AG04450 (cell line): ENCODE measurements around the gene POU2AF1. TPM values are rescaled to one million over a fixed set of nuclear protein-coding genes. Genes with fewer than 3 reads are reported as not detected.
"Not testable (repeated sequence)": the region's sequence is repeated elsewhere in the genome, so short reads cannot be mapped to it uniquely, and the experiment has no call there.

ENCODE experiments used
- CTCF ChIA-PET: fragments of 300-600, 350-600 bp; formaldehyde crosslinking; extraction: SDS; loops from one replicate; lab custom pipeline; 2022; ENCODE audit warnings: antibody characterized with exemption, inconsistent platforms; lab: Charles Lee
- POLR2A ChIA-PET: fragments of 350-600 bp; formaldehyde crosslinking; extraction: SDS; loops from one replicate; lab custom pipeline; 2021; ENCODE audit warnings: antibody characterized with exemption, inconsistent platforms; lab: Yijun Ruan, JAX
- DNase-seq: peaks from one replicate; pipeline ENCODE4 v3.0.0-alpha.2; 2011; ENCODE audit warnings: low read depth, low spot score
- H3K27ac ChIP-seq: one replicate; pipeline ENCODE4 v1.5.1; 2012; ENCODE audit warnings: low read depth, low read length, control low read depth
- H3K27me3 ChIP-seq: one replicate; pipeline ENCODE4 v1.6.0; 2012; ENCODE audit warnings: low read length; ENCODE audit not compliant: control insufficient read depth, insufficient read depth
- H3K4me3 ChIP-seq: 2 replicates; pipeline ENCODE4 v1.5.1; 2011; ENCODE audit warnings: mild to moderate bottlenecking, low read depth, low read length, control low read depth
- H3K9me3 ChIP-seq: 2 replicates; pipeline ENCODE4 v1.5.1; 2012; ENCODE audit warnings: low read length; ENCODE audit not compliant: control insufficient read depth, insufficient read depth
- polyA plus RNA-seq: library from polyadenylated mRNA; depleted of rRNA; stranded (reverse); fragments of >200 nt; gene quantifications from 2 replicates; pipeline ENCODE4 v1.2.3, GENCODE V29; 2011
- TF ChIP-seq, protein P1 (sequence below): IDR thresholded peaks from 2 replicates; pipeline ENCODE4 v1.5.1; 2011; ENCODE audit warnings: low read depth, low read length, control low read depth, inconsistent platforms

The POU2AF1 gene
- polyA plus RNA-seq, 1 experiment = not detected

DNA sequence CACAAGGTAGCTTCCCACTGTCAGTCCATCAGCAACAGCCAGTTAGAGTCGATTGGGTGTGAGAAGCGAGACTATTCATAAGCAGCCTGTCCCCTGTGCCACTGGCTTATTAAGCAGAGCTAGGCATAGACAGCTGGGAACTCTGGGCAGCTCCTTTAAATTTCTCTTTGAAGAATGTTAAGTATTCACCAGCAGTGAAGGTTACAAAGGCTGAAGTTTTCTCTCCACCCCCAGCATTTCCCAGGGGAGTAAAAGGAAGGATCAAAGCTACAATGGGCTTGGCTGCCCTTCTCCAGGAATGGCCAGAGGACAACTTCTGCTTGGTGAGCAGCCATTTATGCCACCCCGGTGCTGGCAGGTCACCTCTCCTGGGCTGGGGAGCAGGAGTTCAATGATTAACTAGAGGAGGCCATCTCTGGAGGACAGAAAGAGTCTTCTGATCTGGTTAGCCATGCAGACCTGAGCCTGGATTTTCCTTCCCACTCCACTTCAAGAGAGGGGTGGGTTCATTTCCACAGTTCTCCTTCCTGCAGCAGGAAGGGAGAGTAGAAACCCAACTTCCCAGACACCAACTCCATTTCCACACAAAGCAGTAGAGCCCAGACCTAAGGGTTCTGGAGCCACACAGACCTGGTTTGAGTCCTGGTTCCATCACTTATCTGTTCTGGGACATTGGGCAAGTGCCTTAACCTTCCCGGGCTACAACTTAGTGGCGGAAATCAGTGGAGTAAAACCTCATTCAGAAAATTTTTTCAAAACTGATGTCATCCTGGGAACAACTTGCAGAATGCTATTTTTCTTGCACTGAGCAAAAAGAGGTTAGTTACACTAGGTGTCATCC, 58.1 kb downstream of the POU2AF1 start:
- CTCF ChIA-PET = interaction anchor here (0.6 kb wide), 1 partner anchor 108 kb away, joined by 3 read pairs; no protein-coding TSS in a partner anchor

DNA sequence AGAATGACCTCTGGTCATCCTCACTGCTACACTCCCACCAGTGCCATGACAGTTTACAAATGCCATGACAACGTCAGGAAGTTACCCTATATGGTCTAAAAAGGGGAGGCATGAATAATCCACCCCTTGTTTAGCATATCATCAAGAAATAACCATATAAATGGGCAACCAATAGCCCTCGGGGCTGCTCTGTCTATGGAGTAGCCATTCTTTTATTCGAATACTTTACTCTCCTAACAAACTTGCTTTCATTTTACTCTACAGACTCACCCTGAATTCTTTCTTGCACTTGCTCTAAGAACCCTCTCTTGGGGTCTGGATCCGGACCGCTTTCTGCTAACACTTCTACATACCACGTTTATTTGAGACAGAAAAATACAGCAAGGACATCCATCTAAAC, 58.9 kb downstream of the POU2AF1 start:
- H3K27ac ChIP-seq, H3K4me3 ChIP-seq, H3K9me3 ChIP-seq, CTCF ChIA-PET, POLR2A ChIA-PET, DNase-seq: not testable (repeated sequence)
- peaks cover 17% of the 10 kb centered on the region for H3K27me3 ChIP-seq

More for the DNA sequence above, 58.1 kb downstream of the POU2AF1 start:
- no peaks in the 10 kb centered on the region for H3K9me3 ChIP-seq
- POLR2A ChIA-PET = no interaction called here
- no peak overlapping the region for H3K4me3 ChIP-seq
- DNase-seq = no peak
- no peak overlapping the region for H3K27ac ChIP-seq
- TF ChIP-seq, protein P1, sequence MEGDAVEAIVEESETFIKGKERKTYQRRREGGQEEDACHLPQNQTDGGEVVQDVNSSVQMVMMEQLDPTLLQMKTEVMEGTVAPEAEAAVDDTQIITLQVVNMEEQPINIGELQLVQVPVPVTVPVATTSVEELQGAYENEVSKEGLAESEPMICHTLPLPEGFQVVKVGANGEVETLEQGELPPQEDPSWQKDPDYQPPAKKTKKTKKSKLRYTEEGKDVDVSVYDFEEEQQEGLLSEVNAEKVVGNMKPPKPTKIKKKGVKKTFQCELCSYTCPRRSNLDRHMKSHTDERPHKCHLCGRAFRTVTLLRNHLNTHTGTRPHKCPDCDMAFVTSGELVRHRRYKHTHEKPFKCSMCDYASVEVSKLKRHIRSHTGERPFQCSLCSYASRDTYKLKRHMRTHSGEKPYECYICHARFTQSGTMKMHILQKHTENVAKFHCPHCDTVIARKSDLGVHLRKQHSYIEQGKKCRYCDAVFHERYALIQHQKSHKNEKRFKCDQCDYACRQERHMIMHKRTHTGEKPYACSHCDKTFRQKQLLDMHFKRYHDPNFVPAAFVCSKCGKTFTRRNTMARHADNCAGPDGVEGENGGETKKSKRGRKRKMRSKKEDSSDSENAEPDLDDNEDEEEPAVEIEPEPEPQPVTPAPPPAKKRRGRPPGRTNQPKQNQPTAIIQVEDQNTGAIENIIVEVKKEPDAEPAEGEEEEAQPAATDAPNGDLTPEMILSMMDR = no peak
- H3K27me3 ChIP-seq = peaks cover 18% of the 10 kb centered on the region

DNA sequence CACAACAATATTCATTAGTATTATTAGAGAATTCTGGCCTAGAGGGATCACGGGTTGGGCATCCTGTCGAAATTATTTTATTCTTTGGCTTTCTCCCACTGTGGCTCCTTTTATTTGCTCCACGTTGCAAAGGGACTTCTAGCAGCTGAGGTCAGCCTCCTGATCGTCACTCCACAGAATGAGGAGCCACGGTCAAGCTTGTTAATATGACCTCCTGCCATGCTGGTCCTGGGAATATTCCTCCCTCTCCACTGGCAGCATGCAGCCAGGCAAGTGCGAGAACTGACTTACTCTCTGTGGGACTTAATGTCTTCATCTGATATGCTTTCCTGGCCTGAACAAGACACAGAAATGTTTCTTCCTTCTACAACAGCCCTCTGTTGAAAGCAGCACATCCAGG, 59.8 kb downstream of the POU2AF1 start:
- ChIA-PET CTCF (no interaction called here), POLR2A (no interaction called here)
- DNase-seq = no peak
- H3K4me3 ChIP-seq = no peak overlapping the region
- no peak overlapping the region for H3K27ac ChIP-seq
- peaks cover 15% of the 10 kb centered on the region for H3K27me3 ChIP-seq
- no peaks in the 10 kb centered on the region for H3K9me3 ChIP-seq
- TF ChIP-seq, protein P1 = no peak

DNA sequence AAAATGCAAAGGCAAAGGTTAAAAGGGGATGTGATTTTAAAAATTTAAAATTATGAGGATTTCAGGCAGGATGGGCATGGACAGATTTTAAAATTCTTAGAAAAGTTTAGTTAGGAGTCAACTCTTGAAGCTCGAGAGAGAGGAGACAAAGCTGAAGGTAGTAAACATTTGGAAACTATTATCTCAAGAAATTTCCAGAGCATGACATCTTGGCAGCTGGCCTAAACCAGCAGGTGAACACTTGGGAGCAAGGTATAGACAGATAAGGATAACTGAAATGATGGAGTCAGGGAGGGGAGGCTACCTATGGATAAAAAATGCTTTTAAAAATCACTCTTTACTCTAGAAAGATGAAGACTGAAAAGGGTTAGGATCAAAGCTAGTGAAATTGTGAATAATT, 67.0 kb downstream of the POU2AF1 start:
- Histone ChIP-seq H3K9me3 (no peaks in the 10 kb centered on the region), H3K27me3 (peaks cover 29% of the 10 kb centered on the region), H3K27ac (no peak overlapping the region), H3K4me3 (no peak overlapping the region)
- no peak for DNase-seq
- ChIA-PET CTCF (interaction anchor here (0.6 kb wide), 1 partner anchor 13 kb away, joined by 4 read pairs; no protein-coding TSS in a partner anchor), POLR2A (no interaction called here)
- TF ChIP-seq, protein P1 = no peak

DNA sequence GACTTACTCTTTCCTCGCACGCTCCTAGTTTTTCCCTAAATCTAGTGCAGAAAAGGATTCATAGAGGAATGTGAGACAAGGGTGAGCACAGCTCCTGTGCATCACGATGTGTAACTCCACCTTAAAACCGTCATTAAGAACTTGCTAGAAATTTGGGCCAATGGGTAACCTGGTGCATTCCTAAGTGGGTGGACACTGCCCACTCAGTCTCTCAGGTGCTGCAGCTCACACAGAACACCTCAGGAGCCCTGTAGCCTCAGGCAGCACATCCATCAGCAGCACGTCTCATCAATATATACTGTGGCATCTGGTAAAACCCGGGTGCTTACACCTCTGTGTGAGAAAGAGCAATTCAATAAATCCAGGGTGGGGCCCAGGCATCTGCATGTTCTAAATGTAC, 68.4 kb downstream of the POU2AF1 start:
- Histone ChIP-seq H3K27me3 (peaks cover 41% of the 10 kb centered on the region), H3K4me3 (no peak overlapping the region), H3K27ac (no peak overlapping the region), H3K9me3 (no peaks in the 10 kb centered on the region)
- ChIA-PET CTCF (no interaction called here), POLR2A (no interaction called here)
- TF ChIP-seq, protein P1 = no peak
- DNase-seq = no peak
